ENCODE data around the gene PLXDC1. TPM values are rescaled to one million over a fixed set of nuclear protein-coding genes. Genes with fewer than 3 reads are reported as not detected.

The PLXDC1 gene
- polyA plus RNA-seq, 1 experiment = 1.9 TPM

- CTCF ChIA-PET = interaction anchor here (1.1 to 2.4 kb wide), 5 partner anchors 9 to 49 kb away, joined by 3 to 18 read pairs (median 5); no protein-coding TSS in a partner anchor
- H3K4me3 ChIP-seq (ENCODE audit: low read depth, low read length) = peak overlapping the region; percentile 80
- no peak overlapping the region for H3K27ac ChIP-seq (ENCODE audit: low read depth, low read length)
- no peak for TF ChIP-seq CTCF (IDR thresholded peaks at IDR 0.05; ENCODE audit: low read depth, low read length)
- POLR2A ChIA-PET = interaction anchor here (1.2 kb wide), 1 partner anchor 31 kb away, joined by 3 read pairs; no protein-coding TSS in a partner anchor
- DNase-seq (ENCODE audit: low read depth, low spot score) = no peak
- H3K27me3 ChIP-seq (ENCODE audit: control insufficient read depth, insufficient read depth, low read length) = no peaks in the 10 kb centered on the region
- H3K9me3 ChIP-seq (ENCODE audit: control insufficient read depth, insufficient read depth, low read length) = no peaks in the 10 kb centered on the region; the same call in 1 of the 2 replicates
Observed at GRCh38 chr17:39195568-39196160, 44.2 kb upstream of the PLXDC1 start.

GRCh38 chr17:39194985-39195524 is 43.6 kb upstream of the PLXDC1 start:
- no peak for TF ChIP-seq CTCF (IDR thresholded peaks at IDR 0.05; ENCODE audit: low read depth, low read length)
- Histone ChIP-seq H3K27ac (ENCODE audit: low read depth, low read length) (no peak overlapping the region), H3K9me3 (ENCODE audit: control insufficient read depth, insufficient read depth, low read length) (no peaks in the 10 kb centered on the region; the same call in 1 of the 2 replicates), H3K27me3 (ENCODE audit: control insufficient read depth, insufficient read depth, low read length) (no peaks in the 10 kb centered on the region), H3K4me3 (ENCODE audit: low read depth, low read length) (no peak overlapping the region)
- ChIA-PET CTCF (interaction anchor here (0.7 to 2.4 kb wide), 6 partner anchors 9 to 49 kb away, joined by 3 to 18 read pairs (median 4); no protein-coding TSS in a partner anchor), POLR2A (interaction anchor here (1.2 kb wide), 1 partner anchor 30 kb away, joined by 3 read pairs; no protein-coding TSS in a partner anchor)
- no peak for DNase-seq (ENCODE audit: low read depth, low spot score)

- Histone ChIP-seq H3K27me3 (ENCODE audit: control insufficient read depth, insufficient read depth, low read length) (no peaks in the 10 kb centered on the region), H3K4me3 (ENCODE audit: low read depth, low read length) (no peak overlapping the region), H3K27ac (ENCODE audit: low read depth, low read length) (no peak overlapping the region), H3K9me3 (ENCODE audit: control insufficient read depth, insufficient read depth, low read length) (no peaks in the 10 kb centered on the region; the same call in 1 of the 2 replicates)
- DNase-seq (ENCODE audit: low read depth, low spot score) = no peak
- ChIA-PET CTCF (interaction anchor here (0.7 to 2.4 kb wide), 5 partner anchors 8 to 50 kb away, joined by 3 to 18 read pairs (median 5); no protein-coding TSS in a partner anchor), POLR2A (interaction anchor here (1.2 kb wide), 1 partner anchor 30 kb away, joined by 3 read pairs; no protein-coding TSS in a partner anchor)
- peak; percentile 52 for TF ChIP-seq CTCF (IDR thresholded peaks at IDR 0.05; ENCODE audit: low read depth, low read length)
Observed at GRCh38 chr17:39194089-39194984, 42.9 kb upstream of the PLXDC1 start.

GRCh38 chr17:39193346-39193745 is 41.9 kb upstream of the PLXDC1 start:
- POLR2A ChIA-PET = no interaction called here
- Histone ChIP-seq H3K27me3 (ENCODE audit: control insufficient read depth, insufficient read depth, low read length) (no peaks in the 10 kb centered on the region), H3K4me3 (ENCODE audit: low read depth, low read length) (no peak overlapping the region), H3K27ac (ENCODE audit: low read depth, low read length) (no peak overlapping the region), H3K9me3 (ENCODE audit: control insufficient read depth, insufficient read depth, low read length) (no peaks in the 10 kb centered on the region; the same call in 1 of the 2 replicates)
- no peak for DNase-seq (ENCODE audit: low read depth, low spot score)
- CTCF ChIA-PET = no interaction called here
- no peak for TF ChIP-seq CTCF (IDR thresholded peaks at IDR 0.05; ENCODE audit: low read depth, low read length)
